ENCODE results near the gene KCNK13. TPM values are rescaled to one million over a fixed set of nuclear protein-coding genes. Genes with fewer than 3 reads are reported as not detected.
"Not testable (repeated sequence)": the region's sequence is repeated elsewhere in the genome, so short reads cannot be mapped to it uniquely, and the experiment has no call there.

KCNK13 gene
- total RNA-seq, 1 experiment from 2014 or later, result not detected

GRCh38 chr14:90079576-90079975 is 17.8 kb downstream of the KCNK13 start:
- CTCF ChIA-PET, result interaction anchor here (0.7 kb wide), 1 partner anchor 146 kb away, joined by 4 read pairs; no protein-coding TSS in a partner anchor
- Mint-ChIP-seq H3K4me1 (ENCODE audit: insufficient read depth, unreplicated experiment) (peaks cover 5% of the 10 kb centered on the region), H3K36me3 (ENCODE audit: insufficient read depth, unreplicated experiment) (no peaks in the 10 kb centered on the region), H3K4me3 (ENCODE audit: unreplicated experiment) (no peak overlapping the region), H3K27me3 (ENCODE audit: insufficient read depth, unreplicated experiment) (peaks cover 30% of the 10 kb centered on the region), H3K9me3 (ENCODE audit: unreplicated experiment) (no peaks in the 10 kb centered on the region), H3K27ac (ENCODE audit: low read depth, unreplicated experiment) (no peak overlapping the region)
- intact Hi-C loops (cut with micrococcal nuclease), result no loop called here
- POLR2A ChIA-PET, result no interaction called here
- no peak for TF ChIP-seq CTCF (IDR thresholded peaks at IDR 0.05; ENCODE audit: unreplicated experiment)
- BruUV-seq (replicated peaks), result no TSS peak
- no peak for DNase-seq (ENCODE audit: unreplicated experiment)

DNA sequence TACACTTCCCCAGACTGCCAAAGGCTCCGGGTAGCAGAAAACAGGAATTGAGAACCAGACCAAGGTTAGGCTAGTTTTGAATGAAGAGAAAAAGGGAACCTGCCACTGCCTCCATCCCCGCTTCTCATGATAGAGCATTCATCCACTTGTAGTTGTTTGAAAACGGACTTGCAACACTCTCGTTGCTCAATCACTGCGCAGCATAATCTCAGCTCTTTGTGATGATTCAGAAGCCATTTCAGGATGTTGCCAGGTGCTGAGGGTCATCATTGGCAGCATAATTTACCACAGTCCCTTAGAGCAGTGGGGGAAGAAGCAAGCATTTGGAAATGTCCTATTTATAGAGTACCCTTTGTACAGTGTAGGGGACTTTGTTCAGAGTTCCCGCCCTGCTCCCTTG is 25.6 kb downstream of the KCNK13 start:
- Mint-ChIP-seq H3K4me1 (ENCODE audit: insufficient read depth, unreplicated experiment) (peaks cover 12% of the 10 kb centered on the region), H3K9me3 (ENCODE audit: unreplicated experiment) (no peaks in the 10 kb centered on the region), H3K4me3 (ENCODE audit: unreplicated experiment) (no peak overlapping the region), H3K27me3 (ENCODE audit: insufficient read depth, unreplicated experiment) (no peaks in the 10 kb centered on the region), H3K27ac (ENCODE audit: low read depth, unreplicated experiment) (no peak overlapping the region), H3K36me3 (ENCODE audit: insufficient read depth, unreplicated experiment) (no peaks in the 10 kb centered on the region)
- peak; percentile 97 for DNase-seq (ENCODE audit: unreplicated experiment)
- intact Hi-C loops (cut with micrococcal nuclease), result no loop called here
- CTCF ChIA-PET, result interaction anchor here (0.7 to 1.1 kb wide), 3 partner anchors 16 to 75 kb away, joined by 3 to 4 read pairs (median 3); no protein-coding TSS in a partner anchor
- POLR2A ChIA-PET, result interaction anchor here (0.5 to 1.3 kb wide), 2 partner anchors 11 to 168 kb away, joined by 5 to 6 read pairs; partner anchors contain the start of gene PSMC1
- TF ChIP-seq CTCF (IDR thresholded peaks at IDR 0.05; ENCODE audit: unreplicated experiment), result no peak
- BruUV-seq (replicated peaks), result no TSS peak

DNA sequence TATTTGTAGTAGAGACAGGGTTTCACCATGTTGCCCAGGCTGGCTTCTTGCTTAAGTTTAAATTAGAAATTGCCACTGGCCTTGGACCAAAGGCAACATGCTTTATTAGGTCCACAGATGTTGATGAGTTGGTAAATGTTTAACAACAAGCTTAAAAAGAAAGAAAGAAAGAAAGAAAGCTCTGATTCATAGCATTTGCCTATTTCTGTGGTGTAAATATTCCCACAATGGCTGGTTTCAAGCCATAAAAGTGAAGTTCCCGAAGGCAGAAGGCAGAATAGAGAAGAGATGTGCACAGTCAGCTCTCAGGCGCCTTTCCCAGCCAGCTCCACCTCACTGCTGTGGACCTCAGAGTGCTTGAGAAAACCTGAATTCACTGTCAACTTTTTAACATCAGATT is 26.4 kb downstream of the KCNK13 start:
- ChIA-PET CTCF (interaction anchor here (0.8 to 1.1 kb wide), 3 partner anchors 17 to 105 kb away, joined by 3 read pairs; no protein-coding TSS in a partner anchor), POLR2A (no interaction called here)
- Mint-ChIP-seq H3K36me3 (ENCODE audit: insufficient read depth, unreplicated experiment) (no peaks in the 10 kb centered on the region), H3K4me1 (ENCODE audit: insufficient read depth, unreplicated experiment) (peaks cover 12% of the 10 kb centered on the region), H3K9me3 (ENCODE audit: unreplicated experiment) (no peaks in the 10 kb centered on the region), H3K27ac (ENCODE audit: low read depth, unreplicated experiment) (no peak overlapping the region), H3K27me3 (ENCODE audit: insufficient read depth, unreplicated experiment) (no peaks in the 10 kb centered on the region), H3K4me3 (ENCODE audit: unreplicated experiment) (no peak overlapping the region)
- BruUV-seq (replicated peaks), result no TSS peak
- intact Hi-C loops (cut with micrococcal nuclease), result no loop called here
- TF ChIP-seq CTCF (IDR thresholded peaks at IDR 0.05; ENCODE audit: unreplicated experiment), result no peak
- peak; percentile 3 for DNase-seq (ENCODE audit: unreplicated experiment)

GRCh38 chr14:90089486-90089885 is 27.7 kb downstream of the KCNK13 start:
- BruUV-seq (replicated peaks); POLR2A ChIA-PET; H3K27ac Mint-ChIP-seq (ENCODE audit: low read depth, unreplicated experiment); H3K36me3 Mint-ChIP-seq (ENCODE audit: insufficient read depth, unreplicated experiment); intact Hi-C loops (cut with micrococcal nuclease); DNase-seq (ENCODE audit: unreplicated experiment); CTCF ChIA-PET; H3K9me3 Mint-ChIP-seq (ENCODE audit: unreplicated experiment); H3K4me3 Mint-ChIP-seq (ENCODE audit: unreplicated experiment); H3K27me3 Mint-ChIP-seq (ENCODE audit: insufficient read depth, unreplicated experiment): not testable (repeated sequence)
- H3K4me1 Mint-ChIP-seq (ENCODE audit: insufficient read depth, unreplicated experiment), result peaks cover 12% of the 10 kb centered on the region

GRCh38 chr14:90091393-90091792 is 29.6 kb downstream of the KCNK13 start:
- ChIA-PET POLR2A (no interaction called here), CTCF (no interaction called here)
- Mint-ChIP-seq H3K4me3 (ENCODE audit: unreplicated experiment) (no peak overlapping the region), H3K27me3 (ENCODE audit: insufficient read depth, unreplicated experiment) (no peaks in the 10 kb centered on the region), H3K27ac (ENCODE audit: low read depth, unreplicated experiment) (no peak overlapping the region), H3K9me3 (ENCODE audit: unreplicated experiment) (no peaks in the 10 kb centered on the region), H3K36me3 (ENCODE audit: insufficient read depth, unreplicated experiment) (no peaks in the 10 kb centered on the region), H3K4me1 (ENCODE audit: insufficient read depth, unreplicated experiment) (peaks cover 12% of the 10 kb centered on the region)
- no TSS peak for BruUV-seq (replicated peaks)
- TF ChIP-seq CTCF (IDR thresholded peaks at IDR 0.05; ENCODE audit: unreplicated experiment), result no peak
- intact Hi-C loops (cut with micrococcal nuclease), result no loop called here
- DNase-seq (ENCODE audit: unreplicated experiment), result peak; percentile 89

Data from MCF 10A (cell line).